GM12873 (cell line): ENCODE results near the gene ATP5MG.

Experiments
- TF ChIP-seq, protein P1 (sequence below): IDR thresholded peaks from 2 replicates; pipeline ENCODE4 v1.5.1; 2012; ENCODE audit warnings: low read depth, mild to moderate bottlenecking, moderate library complexity, low read length, control low read depth; ENCODE audit not compliant: insufficient read depth; ENCODE audit errors: missing control alignments

The ATP5MG gene

DNA sequence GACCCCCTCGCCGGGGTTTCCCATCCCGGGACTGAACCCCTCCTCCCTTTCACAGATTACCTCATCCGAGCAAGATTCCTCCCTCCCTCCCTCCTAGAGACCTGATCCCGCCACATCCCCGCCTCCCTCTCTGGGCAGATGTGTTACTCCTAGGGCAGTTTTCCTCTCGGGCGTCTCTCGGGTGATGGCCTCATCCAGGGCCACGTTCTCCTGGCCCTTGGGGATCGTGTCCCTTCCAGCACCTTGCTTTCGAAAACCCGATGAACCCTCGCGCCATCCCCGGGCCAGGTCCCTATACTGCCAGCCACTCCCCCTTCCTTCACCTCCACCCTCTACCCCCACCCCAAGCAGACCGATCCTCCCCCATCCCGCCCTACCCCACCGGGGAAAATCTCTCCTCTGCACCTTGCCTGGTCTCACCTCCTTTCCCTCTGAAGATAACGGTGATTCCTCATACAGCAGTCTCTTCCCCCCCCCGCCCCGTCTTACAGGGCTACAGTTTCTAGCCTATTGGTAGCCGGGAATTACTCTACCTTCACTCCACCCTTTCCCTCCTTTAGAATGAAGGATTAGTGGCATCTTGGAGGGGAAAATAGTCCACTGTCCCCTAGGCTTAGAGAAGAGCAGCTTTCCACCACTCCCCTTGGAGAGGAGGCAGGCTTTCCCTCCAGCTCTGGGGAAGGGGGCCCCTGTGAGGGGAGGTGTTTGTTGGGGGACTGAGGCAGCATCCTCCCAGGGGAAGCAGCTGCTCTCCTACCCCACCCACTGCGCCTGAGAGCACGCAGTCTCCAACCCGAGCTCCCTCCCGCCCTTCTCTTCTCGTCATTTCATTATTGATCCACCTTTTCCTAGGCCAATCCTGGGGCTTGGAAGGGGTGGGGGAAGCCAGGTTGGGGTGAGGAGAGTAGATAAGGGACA, 36.1 kb downstream of the ATP5MG start:
- TF ChIP-seq, protein P1, sequence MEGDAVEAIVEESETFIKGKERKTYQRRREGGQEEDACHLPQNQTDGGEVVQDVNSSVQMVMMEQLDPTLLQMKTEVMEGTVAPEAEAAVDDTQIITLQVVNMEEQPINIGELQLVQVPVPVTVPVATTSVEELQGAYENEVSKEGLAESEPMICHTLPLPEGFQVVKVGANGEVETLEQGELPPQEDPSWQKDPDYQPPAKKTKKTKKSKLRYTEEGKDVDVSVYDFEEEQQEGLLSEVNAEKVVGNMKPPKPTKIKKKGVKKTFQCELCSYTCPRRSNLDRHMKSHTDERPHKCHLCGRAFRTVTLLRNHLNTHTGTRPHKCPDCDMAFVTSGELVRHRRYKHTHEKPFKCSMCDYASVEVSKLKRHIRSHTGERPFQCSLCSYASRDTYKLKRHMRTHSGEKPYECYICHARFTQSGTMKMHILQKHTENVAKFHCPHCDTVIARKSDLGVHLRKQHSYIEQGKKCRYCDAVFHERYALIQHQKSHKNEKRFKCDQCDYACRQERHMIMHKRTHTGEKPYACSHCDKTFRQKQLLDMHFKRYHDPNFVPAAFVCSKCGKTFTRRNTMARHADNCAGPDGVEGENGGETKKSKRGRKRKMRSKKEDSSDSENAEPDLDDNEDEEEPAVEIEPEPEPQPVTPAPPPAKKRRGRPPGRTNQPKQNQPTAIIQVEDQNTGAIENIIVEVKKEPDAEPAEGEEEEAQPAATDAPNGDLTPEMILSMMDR, result no peak

- TF ChIP-seq, protein P1, result peak; percentile 3
These were observed 37.0 kb downstream of the ATP5MG start for GRCh38 chr11:118438314-118438931.

GRCh38 chr11:118439646-118440045, 38.2 kb downstream of the ATP5MG start:
- TF ChIP-seq, protein P1, result no peak

- TF ChIP-seq, protein P1, result no peak
These were observed 40.4 kb downstream of the ATP5MG start for GRCh38 chr11:118441770-118442275.

DNA sequence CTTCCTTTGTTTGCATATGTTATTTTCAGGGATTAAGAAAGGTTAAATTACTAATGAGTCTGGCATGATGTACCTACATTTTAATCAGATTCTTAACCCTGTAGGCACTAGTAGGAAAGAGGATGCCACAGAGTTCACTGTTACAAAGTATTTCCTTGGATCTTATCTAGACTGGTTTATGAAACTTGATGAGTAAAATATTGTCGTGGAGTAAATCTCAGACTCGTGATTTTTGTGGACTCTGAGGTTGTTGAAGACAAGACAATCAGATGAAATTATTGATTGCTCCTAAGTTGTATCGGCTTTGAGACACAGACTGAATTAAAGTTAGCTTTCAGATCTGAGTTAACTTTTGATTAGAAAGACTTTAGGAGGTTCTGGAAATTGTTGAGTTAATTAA, 40.9 kb downstream of the ATP5MG start:
- TF ChIP-seq, protein P1, result no peak

- TF ChIP-seq, protein P1, result no peak
These were observed 41.6 kb downstream of the ATP5MG start for GRCh38 chr11:118442908-118443589.

- TF ChIP-seq, protein P1, result no peak
These were observed 42.3 kb downstream of the ATP5MG start for GRCh38 chr11:118443590-118444218.
